Stromal cell of bone marrow (primary cell): ENCODE measurements around the gene PTPRG.

ENCODE experiments used
- DNase-seq: peaks from one replicate; pipeline ENCODE4 v3.0.0-alpha.2; 2012; ENCODE audit warnings: low read depth

The PTPRG gene

GRCh38 chr3:62065985-62066693 is 504.8 kb downstream of the PTPRG start:
- DNase-seq: peak; percentile 64

- DNase-seq: no peak
These were observed 507.0 kb downstream of the PTPRG start for GRCh38 chr3:62068337-62068736.

DNA sequence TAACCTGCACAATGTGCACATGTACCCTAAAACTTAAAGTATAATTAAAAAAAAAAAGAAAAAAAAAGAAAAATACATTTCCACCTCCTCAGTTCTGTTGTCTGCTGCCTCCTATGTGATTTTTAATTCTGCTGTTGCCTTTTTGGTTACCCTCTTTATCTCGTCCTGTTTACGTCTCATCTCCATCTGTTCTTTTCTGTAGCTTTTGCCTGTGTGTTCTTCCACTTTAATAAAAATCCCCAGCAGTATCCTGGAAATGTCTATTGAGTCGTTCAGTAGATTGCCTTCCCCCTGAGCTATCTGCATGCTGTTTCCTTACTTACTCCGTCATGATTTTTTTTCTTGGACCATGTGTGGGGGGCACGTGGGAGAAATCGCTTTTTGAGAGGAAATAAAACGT is 509.5 kb downstream of the PTPRG start:
- no peak for DNase-seq

DNA sequence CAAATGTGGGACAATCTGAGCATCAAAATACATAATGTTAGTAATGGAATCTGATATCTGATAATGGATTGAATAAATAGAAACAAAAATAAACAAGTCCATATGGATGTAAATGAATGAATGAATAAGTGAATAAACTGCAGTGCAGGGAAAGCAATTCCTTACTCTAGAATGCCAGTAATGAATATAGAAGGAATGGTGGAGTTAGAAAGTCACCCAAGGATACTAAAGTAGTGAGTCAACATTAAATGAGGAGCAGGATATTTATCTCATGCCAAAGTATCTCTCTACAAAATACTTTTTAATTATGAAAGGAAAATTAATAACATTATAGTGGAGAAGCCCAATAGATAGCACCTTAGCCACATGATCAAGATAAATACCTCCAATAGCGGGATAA is 511.7 kb downstream of the PTPRG start:
- DNase-seq: no peak

- DNase-seq: no peak
These were observed 523.2 kb downstream of the PTPRG start for GRCh38 chr3:62084558-62084957.

- DNase-seq: no peak
These were observed 527.2 kb downstream of the PTPRG start for GRCh38 chr3:62088472-62089104.

DNA sequence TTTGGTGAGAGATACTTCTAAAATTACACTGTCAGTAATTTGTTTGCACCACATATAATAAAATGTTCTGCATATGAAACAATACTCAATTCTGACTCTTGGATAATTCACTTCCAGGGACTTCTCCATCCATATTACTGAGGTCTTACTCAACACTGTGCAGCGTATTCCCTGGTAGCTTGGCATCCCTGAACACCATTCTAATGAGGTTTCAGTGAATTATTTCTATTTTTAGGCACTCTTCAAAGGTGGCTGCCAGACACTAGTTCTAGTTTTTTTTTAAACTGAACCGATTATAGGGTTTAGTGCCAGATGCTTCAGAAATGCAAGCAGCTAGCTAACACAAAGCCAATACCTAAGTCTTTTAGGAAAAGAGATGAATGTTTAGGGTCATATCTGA is 528.7 kb downstream of the PTPRG start:
- DNase-seq: no peak

DNA sequence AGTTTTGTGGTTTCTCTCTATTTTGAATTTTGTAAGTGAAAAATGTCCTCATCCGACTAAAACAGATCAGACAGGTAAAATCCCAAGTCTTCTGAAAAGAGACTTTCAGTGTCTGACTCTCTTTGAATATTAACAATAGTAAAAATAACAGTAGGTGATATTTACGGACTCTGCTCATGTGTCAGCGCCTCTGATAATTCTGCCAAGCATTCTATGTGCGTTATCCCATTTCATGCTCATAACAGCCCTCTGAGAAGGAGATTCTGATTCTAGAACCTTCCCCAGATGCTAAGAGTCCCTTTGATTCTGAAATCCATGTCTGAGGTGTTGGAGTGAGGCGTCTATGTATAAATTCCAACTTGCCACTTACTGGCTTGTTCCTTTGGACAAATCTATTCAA is 529.1 kb downstream of the PTPRG start:
- DNase-seq: no peak

DNA sequence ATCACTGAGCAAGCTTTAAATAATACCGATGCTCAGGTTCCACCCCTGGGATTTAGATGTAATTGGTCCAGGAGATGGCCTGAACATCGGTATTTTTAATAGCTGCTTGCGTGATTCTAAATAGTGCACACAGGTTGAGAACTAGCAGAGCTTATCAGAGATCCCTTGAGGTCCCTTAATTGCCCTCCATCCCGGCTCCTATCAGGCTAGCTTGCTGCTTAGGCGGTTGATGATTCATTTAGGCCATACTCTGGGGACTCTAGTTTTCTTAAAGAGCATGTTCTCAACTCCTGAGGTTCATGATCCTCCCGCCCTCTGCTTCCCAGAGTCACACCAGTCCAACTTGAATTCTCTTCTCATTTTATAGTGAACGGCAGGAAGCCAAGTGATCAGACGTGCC is 531.7 kb downstream of the PTPRG start:
- DNase-seq: no peak

DNA sequence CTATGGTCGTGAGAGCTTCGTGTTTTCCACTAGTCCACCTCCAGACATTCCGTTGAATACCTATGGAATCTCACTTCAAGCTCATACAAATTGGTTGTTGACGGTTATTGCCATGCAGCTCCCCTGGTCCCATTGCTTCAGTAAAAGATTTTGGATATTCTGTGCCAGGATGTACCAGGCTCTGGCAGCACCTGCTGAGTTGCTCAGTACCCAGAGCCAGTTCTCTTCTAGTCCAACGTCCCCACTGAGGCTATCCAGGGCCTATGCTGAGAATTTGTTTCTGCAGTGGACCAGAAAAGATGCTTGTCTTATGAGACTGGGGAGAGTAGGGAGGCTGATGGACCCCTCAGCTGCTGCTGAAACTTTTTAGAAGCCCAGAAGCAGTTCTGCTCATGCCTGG is 533.1 kb downstream of the PTPRG start:
- DNase-seq: no peak

DNA sequence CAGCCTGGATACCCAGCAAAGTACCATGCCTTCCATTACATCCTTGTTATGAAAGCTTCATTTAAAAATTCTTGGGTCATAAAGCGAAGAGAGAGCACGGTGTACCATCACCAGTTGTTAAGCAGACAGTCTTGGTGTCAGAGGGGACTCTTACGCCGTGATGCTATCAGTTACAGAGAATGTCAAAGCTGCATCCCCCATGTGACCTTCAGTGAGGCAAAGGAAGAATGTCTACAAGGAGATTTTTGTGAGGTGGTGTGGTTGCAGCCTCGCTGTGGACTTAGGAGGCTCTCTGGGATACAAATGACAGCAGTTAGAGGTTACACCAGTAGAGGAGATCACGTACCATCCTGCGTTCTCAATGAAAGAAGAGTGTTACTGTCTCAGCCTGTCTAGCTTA is 533.7 kb downstream of the PTPRG start:
- DNase-seq: no peak

- DNase-seq: no peak
These were observed 534.4 kb downstream of the PTPRG start for GRCh38 chr3:62095756-62096155.

GRCh38 chr3:62096521-62096920 is 535.1 kb downstream of the PTPRG start:
- no peak for DNase-seq

DNA sequence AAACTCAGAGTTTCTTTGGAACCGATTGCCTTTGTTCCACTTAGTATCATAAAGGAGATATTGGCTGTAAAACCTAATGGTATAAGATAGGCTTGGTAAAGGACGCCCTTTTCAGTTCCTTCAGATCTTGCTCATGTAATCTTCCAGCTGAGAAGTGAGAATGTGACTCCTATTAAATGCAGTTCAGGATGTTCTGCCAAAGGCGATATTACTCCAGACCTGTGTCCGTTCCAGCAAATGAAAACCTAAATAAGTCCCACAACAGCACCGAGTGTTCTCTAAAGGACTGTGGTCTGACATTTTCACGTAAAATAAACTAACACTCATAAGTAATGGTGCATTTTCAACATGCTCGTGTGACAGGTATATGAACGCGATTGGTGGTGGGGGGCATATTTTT is 535.8 kb downstream of the PTPRG start:
- no peak for DNase-seq

DNA sequence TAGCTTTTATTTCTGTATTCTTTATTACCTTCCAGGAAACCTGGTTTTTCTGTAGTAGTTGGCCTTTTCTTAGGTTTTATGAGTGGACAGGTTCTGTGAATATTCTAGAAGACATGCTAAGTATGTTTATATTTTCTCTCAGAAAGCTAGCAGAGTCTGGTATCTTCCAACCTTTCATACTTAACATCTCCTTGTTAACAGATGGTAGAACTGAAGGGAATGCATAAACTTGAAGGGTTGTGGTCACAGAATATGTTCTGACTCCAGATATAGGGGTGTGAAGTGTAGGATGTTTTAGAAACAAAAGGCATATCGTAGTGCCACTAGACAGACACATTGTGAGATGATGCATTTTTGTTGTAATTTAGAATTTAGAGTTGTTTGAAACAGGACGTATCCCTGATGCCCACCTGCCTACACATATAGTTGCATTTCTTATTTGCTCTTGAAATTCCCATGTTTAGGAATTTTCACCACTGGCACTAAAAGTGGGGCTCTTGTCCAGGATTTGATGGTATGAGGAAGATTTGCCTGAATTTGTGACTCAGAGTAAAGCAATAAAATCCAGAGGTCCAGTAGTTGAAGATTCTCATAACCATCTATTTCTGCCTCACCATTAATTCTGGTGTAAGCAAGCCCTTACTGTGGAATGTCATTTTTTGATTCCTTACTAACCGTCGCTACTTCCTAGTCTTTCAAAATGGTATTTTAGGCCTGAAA is 537.4 kb downstream of the PTPRG start:
- DNase-seq: no peak

DNA sequence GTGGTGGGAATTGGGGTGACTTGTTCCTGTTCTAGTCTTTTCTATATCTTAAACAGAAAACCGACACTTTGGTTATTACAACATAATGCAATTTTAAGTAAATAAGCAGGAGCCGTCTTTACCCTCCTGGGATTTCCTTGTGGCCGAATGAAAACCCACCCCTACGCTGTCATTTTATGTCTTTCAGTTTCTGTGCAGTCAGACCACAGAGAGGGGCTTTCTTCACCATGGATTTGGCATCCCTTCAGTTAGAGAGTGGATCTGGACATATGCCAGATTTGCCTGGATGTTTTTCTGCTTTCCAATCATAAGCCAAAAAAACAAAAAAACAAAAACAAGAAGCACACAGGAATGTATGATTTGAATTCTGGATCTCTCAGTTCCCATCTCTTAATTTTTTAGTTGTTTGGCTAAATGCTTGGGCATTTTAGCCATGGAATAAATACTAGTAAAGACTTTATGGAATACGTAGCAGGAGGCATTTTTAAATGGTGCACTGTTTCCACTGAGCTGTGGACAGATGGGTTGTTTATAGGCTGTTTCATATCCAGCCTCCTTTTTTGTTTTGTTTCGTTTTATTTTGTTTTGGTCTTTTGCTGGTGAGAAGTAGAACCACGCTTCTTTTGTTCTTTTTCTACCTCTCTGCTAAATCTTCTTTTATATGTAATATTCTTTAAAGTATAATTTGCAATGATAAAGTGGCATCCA is 539.1 kb downstream of the PTPRG start:
- DNase-seq: no peak

GRCh38 chr3:62101488-62101887 is 540.1 kb downstream of the PTPRG start:
- DNase-seq: peak; percentile 25

DNA sequence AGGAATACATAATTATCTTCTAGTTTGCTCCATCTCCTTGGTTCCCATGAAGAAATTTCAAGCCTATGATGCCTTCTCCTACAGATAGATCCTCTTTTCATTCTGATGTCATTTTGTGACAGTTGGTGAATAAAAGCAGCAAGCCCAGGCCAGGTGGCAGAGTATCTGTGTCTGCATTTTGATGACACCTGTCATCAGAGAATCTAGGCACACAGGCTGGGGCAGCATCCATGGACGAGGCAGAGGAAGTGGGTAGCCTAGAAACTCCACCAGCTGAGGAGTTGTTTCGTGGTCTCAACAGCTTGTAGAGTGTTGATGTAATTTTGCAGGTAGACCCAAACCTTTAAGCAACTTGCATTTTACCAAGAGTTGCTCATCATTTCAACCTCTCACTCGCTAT is 542.2 kb downstream of the PTPRG start:
- DNase-seq: no peak

DNA sequence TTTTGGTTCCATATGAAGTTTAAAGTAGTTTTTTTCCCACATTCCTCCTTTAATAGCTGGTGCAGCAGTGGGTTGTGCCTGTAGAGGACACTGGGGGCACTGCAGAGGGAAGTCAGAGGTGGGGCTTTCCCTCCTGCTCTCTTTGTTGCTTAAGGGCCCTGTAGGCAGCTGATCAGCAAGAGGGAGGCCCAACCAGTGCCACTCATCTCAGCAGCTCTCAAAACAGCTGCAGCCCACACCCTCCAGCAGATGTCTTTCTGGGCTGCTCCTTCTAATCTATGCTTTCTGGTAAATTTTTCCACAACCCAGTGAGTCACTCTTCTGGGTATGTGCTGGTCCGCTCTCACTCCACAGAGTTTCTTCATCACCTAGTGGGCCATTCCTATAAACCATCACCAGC is 548.2 kb downstream of the PTPRG start:
- peak; percentile 96 for DNase-seq

- no peak for DNase-seq
These were observed 549.3 kb downstream of the PTPRG start for GRCh38 chr3:62110443-62111225.

- DNase-seq: no peak
These were observed 551.7 kb downstream of the PTPRG start for GRCh38 chr3:62113092-62113491.

GRCh38 chr3:62114763-62115162 is 553.4 kb downstream of the PTPRG start:
- DNase-seq: no peak
